GM11168 (cell line): ENCODE data around the gene SYNE4.

Experiments used
- in situ Hi-C: fragments of 300-500 bp; cut with MboI; formaldehyde crosslinking; loops from one replicate; pipeline ENCODE4 v1.12.0; 2022; ENCODE audit warnings: low sequenced_read_pairs; ENCODE audit not compliant: unreplicated experiment

The SYNE4 gene

DNA sequence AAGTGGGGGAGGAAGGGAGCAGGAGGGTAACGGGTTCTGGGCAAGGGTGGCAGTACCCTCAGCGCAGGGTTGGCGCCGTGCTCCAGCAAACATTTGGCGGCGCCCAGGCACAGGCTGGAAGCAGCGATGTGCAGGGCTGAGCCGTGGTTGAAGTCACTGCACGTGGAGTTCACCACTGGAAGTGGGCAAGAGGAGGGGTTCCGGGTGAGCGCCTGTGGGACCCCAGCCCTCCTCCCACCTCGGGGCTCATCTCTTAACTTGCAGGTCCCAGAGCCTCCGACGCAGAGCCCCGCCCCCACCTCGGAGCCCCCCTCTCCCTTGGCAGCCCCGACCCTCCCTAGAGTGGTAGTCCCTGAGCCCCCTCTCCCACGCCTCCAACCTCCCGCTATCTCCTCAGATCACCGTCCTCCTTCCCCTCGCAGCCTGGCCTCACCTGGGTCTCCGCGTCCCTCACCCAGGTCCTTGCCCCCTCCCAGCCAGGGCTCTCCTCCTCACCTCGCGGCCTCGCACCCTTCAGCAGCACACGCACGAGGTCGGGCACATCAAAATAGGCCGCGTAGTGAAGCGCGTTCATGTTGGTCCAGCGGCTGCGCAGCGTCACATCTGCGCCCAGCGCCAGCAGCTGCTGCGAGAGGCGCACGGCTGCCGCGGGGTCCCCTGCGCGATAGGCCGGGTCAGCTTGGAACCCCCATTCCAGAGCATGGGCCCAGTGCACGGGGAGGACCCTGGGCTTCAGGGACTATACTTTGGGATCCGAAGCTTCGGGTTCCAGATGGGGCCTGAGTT, 17.7 kb upstream of the SYNE4 start:
- in situ Hi-C loops: no loop called here

- in situ Hi-C loops: no loop called here
These were observed 16.9 kb upstream of the SYNE4 start for GRCh38 chr19:36025541-36025940.

GRCh38 chr19:36023432-36023831, 14.8 kb upstream of the SYNE4 start:
- in situ Hi-C loops: no loop called here

GRCh38 chr19:36019061-36019670, 10.6 kb upstream of the SYNE4 start:
- in situ Hi-C loops: no loop called here

DNA sequence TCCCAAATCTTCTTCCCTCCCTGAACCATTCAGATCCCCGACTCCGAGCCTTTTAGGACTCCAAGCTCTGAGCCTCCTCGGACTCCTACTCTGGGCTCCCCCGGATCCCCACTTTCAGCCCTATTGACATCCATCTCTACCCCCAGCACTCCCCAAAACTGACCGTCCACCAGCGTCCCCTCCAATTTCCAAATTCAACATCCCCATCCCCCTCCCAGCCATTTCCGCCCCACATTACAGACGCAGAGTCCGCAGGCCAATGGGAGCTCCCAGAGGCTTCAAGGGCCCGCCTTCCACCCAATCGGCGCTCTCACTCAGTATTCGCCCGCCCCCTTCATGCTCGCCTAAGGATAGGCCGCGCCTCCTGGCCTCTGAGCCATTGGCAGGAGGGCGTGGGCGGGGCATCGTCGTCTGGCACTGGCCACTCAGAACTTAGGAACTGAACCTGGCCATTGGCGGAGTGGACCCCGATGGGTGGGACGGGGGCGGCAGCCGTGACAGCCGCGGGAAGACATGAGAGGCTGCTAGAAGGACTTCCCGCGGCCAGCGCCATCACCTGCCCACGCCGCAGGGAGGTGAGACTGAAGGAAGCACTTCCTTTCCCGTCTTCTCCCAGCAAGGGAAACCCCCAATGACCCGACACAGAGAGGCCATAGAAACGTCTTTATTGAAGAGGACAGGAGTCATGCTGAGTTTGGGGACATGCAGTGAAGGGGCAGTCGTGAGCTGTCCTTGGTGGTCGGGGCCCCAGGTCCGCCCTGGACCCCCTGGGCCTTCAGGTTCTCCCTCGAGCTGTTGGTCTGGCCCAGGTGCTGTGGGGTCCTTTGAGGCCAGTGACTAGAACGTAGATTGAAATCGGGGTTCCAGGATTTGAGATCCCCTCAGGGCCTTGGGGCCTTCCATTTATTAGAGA, 5.7 kb upstream of the SYNE4 start, which contains the start of gene ALKBH6:
Gene ALKBH6 (minus strand): TSS at position 202 of the 913 bp plus-strand sequence. CDS start 816 bp downstream, outside the sequence.
- in situ Hi-C loops: no loop called here

GRCh38 chr19:36013280-36014011, 4.8 kb upstream of the SYNE4 start:
- in situ Hi-C loops: no loop called here

GRCh38 chr19:36010402-36010801, 1.8 kb upstream of the SYNE4 start:
- in situ Hi-C loops: no loop called here

GRCh38 chr19:36009633-36010379, 1.2 kb upstream of the SYNE4 start:
- in situ Hi-C loops: no loop called here

DNA sequence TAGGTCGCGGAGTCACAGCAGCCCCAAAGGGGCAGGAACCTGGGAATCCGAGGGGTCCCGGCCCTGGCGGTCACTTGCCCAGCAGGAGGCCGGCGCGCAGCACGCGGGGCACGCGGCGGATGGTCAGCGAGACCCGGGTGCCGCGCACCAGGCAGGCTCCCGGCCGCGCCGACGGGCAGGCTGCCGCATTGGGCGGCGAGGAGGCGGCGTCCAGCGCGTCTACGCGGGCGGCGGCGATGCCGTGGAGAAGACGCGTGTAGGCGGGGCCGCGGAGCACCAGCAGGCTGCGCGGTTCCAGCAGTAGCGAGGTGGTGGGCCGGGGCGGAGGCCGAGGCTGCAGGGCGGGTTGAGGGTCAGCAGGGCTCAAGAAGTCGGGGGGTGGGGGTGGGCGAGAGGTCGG, 607 bp upstream of the SYNE4 start:
- in situ Hi-C loops: no loop called here

- in situ Hi-C loops: no loop called here
These were observed 1.7 kb downstream of the SYNE4 start for GRCh38 chr19:36006955-36007354.

DNA sequence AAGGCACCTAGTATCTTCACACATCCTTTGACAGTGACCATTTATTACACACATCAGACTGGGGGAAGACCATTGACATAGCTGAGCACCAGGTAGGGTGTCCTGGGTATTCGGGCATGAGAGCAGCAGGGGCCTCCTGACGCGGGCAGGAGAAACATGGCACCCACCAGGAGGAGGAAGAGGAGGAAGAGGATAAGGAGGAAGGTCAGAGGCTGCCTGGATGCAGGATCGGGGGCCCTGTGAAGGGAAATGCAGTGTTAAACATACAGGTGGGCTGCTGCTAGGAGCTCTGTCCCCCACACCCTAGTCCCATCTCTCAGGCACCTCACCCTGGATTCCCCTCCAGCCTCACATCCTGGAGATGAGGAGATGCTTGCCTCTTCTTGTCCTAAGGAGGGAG, 5.3 kb downstream of the SYNE4 start:
- in situ Hi-C loops: no loop called here

DNA sequence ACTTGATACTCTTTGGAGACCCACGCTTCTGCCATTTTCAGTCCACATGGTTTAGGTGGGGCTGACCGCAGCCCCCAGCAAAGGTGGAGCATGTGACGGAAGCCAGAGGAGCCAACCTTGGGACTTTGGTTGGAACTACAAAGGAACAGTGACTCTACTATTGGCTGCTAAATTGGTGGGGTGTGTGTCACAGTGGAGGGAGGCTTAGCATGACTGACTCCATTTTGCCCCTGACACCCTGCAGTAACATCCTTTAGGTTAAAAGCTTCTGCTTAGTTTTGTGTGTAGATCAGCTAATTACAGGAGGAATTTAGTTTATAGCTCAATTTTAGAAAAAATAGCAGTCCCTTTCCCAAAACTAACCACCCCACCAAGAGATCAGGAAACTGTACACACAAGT, 7.0 kb downstream of the SYNE4 start:
- in situ Hi-C loops: no loop called here

GRCh38 chr19:35996777-35997176, 11.8 kb downstream of the SYNE4 start:
- in situ Hi-C loops: no loop called here

DNA sequence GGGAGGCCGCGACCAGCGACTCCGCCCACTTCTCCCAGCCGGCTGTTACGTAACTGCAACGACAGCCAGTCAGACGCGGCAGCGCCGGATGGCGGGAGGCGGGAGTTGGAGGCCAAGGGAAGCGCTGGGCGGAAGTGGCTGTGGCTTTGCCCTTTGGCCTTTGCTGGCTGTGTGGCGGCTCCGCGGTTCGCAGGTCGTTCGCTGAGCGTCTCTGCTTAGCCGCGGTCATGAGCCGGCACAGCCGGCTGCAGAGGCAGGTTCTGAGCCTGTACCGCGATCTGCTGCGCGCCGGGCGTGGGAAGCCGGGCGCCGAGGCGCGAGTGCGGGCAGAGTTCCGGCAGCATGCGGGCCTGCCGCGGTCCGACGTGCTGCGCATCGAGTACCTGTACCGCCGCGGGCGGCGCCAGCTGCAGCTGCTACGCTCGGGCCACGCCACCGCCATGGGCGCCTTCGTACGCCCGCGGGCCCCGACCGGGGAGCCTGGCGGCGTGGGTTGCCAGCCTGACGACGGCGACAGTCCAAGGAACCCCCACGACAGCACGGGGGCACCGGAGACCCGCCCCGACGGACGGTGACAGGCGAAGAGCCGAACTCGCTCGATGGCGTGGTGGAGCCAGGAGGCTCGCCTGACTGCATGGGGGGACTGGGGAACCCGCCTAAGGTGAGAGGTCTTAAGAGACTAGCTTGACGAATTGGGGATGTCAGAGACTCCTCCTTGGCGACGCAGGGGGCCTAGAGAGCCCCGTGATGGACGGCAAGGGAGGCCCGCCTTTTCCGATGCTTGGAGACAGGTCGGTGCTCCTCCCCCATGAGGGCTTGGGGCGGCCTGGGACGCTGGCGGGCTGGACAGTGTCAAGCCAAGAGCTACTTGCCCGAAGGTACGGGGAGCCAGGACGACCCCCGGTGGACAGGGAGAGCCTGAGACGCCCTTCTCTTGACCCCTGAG, 13.3 kb downstream of the SYNE4 start, which contains the start of gene SDHAF1:
Gene SDHAF1 (plus strand): TSS at position 141 of the 946 bp plus-strand sequence. CDS start 87 bp downstream, at position 228.
- in situ Hi-C loops: no loop called here

DNA sequence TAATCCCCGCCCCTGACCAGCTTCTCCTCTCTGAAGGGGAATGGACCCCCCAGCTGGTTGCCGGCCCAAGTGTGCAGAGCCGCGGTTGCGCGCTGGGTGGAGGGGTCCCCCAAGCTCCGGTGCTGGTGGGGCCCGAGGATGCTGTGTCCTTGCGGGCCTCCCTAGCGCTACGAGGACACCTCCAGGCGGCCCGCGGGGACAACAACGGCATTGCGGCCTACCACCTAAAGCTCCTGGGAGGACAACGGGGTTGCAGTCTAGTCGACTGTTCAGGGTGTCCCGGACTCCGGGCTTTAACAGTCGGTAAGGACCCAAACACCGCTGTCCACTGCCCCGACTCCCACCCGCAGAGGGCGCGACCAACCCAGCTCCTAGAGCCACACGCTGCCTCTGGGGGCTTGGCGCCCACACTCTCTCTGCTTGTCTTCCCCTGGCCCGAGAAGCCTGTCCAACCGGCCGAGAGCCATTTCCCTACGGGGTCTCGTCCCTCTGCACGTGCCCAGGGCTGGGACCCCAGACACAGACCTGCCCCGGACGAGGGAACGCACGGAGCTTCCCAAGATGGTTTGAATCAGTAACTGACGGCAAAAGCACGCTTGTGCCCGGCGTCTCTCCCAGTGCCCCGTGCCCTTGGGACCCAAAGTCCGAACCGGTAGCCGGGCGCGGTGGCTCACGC, 14.6 kb downstream of the SYNE4 start:
- in situ Hi-C loops: no loop called here

- in situ Hi-C loops: no loop called here
These were observed 15.5 kb downstream of the SYNE4 start for GRCh38 chr19:35992907-35993765.
